PFSK-1 (cell line): ENCODE measurements around the gene NEDD4L.

ENCODE experiments used
- POLR2AphosphoS5 ChIP-seq: IDR thresholded peaks from 2 replicates; pipeline ENCODE4 v1.6.1; 2012; ENCODE audit warnings: low read depth, mild to moderate bottlenecking, control low read depth, low read length, moderate library complexity
- REST ChIP-seq, 2 experiments: IDR thresholded peaks; 2 replicates each; pipeline versions ENCODE4 v1.6.1 to v1.8.0; 2011 to 2012; ENCODE audit warnings: low read depth in 2 of 2, low read length in 2 of 2, control low read depth in 1 of 2, inconsistent platforms in 1 of 2, mild to moderate bottlenecking in 1 of 2, moderate library complexity in 1 of 2; ENCODE audit not compliant: insufficient read depth in 1 of 2
- SIN3A ChIP-seq: IDR thresholded peaks from 2 replicates; pipeline ENCODE4 v1.6.1; 2012; ENCODE audit warnings: mild to moderate bottlenecking, low read length, moderate library complexity, borderline replicate concordance; ENCODE audit not compliant: insufficient read depth
- TAF1 ChIP-seq: IDR thresholded peaks from 2 replicates; pipeline ENCODE4 v1.6.1; 2012; ENCODE audit warnings: low read length, control low read depth, borderline replicate concordance; ENCODE audit not compliant: insufficient read depth

- TF ChIP-seq POLR2AphosphoS5 (no peak), TAF1 (no peak), REST (IDR thresholded peaks at IDR 0.05; ENCODE audit: insufficient read depth in 1 of 2, low read depth in 2 of 2, low read length in 2 of 2) (no peak), SIN3A (no peak)
Measured at GRCh38 chr18:58135701-58136331, 91.8 kb downstream of the NEDD4L start.
